Esophagus muscularis mucosa (tissue), 3 donors: ENCODE measurements around the gene CCL2.

ENCODE experiments used
- CTCF ChIP-seq, 3 experiments: fragments of 200-600 bp in 2 of 3; fragments of 450-650 bp in 1 of 3; sonication (generic) in 2 of 3; IDR thresholded peaks; one replicate each; pipeline ENCODE4 v1.5.1; 2017 to 2019; ENCODE audit warnings: antibody characterized with exemption in 3 of 3, mild to moderate bottlenecking in 2 of 3, moderate library complexity in 1 of 3
- POLR2A ChIP-seq: fragments of 450-650 bp; IDR thresholded peaks from one replicate; pipeline ENCODE4 v1.6.1; 2017; ENCODE audit warnings: antibody characterized with exemption, moderate library complexity, mild to moderate bottlenecking, low read depth

- TF ChIP-seq CTCF (IDR thresholded peaks at IDR 0.05): no peak
- TF ChIP-seq POLR2A: no peak
Measured at GRCh38 chr17:34285286-34285792, 30.3 kb downstream of the CCL2 start, which contains the start of gene CCL11.
